Measurements from ENCODE around the gene RNPC3. TPM values are rescaled to one million over a fixed set of nuclear protein-coding genes. Genes with fewer than 3 reads are reported as not detected.

RNPC3 gene
- 10 to 100 TPM; 13.1 to 27.2 (median 22.6) TPM for total RNA-seq
- polyA plus RNA-seq = 1 to 10 TPM; 8.0 to 9.1 TPM
- long read RNA-seq, donor 1, partial matches to known transcripts = 7 of 19 reads
- long read RNA-seq, donor 1, other reads (novel, unspliced or antisense) = 12 of 19 reads
- long read RNA-seq, donor 2, partial matches to known transcripts = 5 of 21 reads
- long read RNA-seq, donor 2, other reads (novel, unspliced or antisense) = 14 of 21 reads
- long read RNA-seq, donor 3, partial matches to known transcripts = 6 of 19 reads
- long read RNA-seq, donor 3, other reads (novel, unspliced or antisense) = 12 of 19 reads

GRCh38 chr1:103525607-103526507 lies at the start of gene RNPC3:
TSS of gene RNPC3 (plus strand) at chr1:103525699. CDS start at chr1:103526071, 372 bp downstream.
- H3K4me3 ChIP-seq = peak within 1 kb of the TSS; percentile 81 to 98 (median 88)
- DNase-seq (peak; percentile 90 to 92), ATAC-seq (peak; percentile 90 to 97 (median 94))
- H3K27me3 ChIP-seq = no peaks in the 10 kb centered on the region
- peaks cover 0 to 41% (median 34%) of the 10 kb centered on the region in 9 donors for H3K4me1 ChIP-seq
- no peak for TF ChIP-seq CTCF (IDR thresholded peaks at IDR 0.05)
- WGBS, 2 donors = 1% methylated on average over 52 of the region's 62 CpGs
- H3K36me3 ChIP-seq = peaks cover 0 to 31% (median 5%) of the 10 kb centered on the region in 9 donors
- intact Hi-C loops (cut with DNase I) = no loop called here
- H3K27ac ChIP-seq = peak within 1 kb of the TSS; percentile 84 to 97 (median 95)
- no peaks in the 10 kb centered on the region for H3K9me3 ChIP-seq

GRCh38 chr1:103477101-103477500 lies 48.4 kb upstream of the RNPC3 start:
- no peaks in the 10 kb centered on the region for H3K9me3 ChIP-seq
- ATAC-seq = no peak
- H3K27ac ChIP-seq = no peak overlapping the region
- H3K27me3 ChIP-seq = no peaks in the 10 kb centered on the region
- H3K4me1 ChIP-seq = no peaks in the 10 kb centered on the region
- H3K36me3 ChIP-seq = no peaks in the 10 kb centered on the region
- TF ChIP-seq CTCF (IDR thresholded peaks at IDR 0.05) = no peak
- no peak for DNase-seq
- intact Hi-C loops (cut with DNase I) = no loop called here
- no peak overlapping the region for H3K4me3 ChIP-seq

GRCh38 chr1:103489935-103490334 lies 35.6 kb upstream of the RNPC3 start:
- Histone ChIP-seq H3K9me3 (peaks cover 0 to 10% (median 0%) of the 10 kb centered on the region in 11 donors), H3K4me3 (no peak overlapping the region), H3K27me3 (no peaks in the 10 kb centered on the region), H3K27ac (no peak overlapping the region), H3K36me3 (no peaks in the 10 kb centered on the region), H3K4me1 (no peaks in the 10 kb centered on the region)
- TF ChIP-seq CTCF (IDR thresholded peaks at IDR 0.05) = no peak
- ATAC-seq = no peak
- intact Hi-C loops (cut with DNase I) = no loop called here
- DNase-seq = no peak

- no peak for TF ChIP-seq CTCF (IDR thresholded peaks at IDR 0.05)
- Histone ChIP-seq H3K36me3 (no peaks in the 10 kb centered on the region), H3K4me1 (no peaks in the 10 kb centered on the region), H3K27ac (no peak overlapping the region), H3K27me3 (no peaks in the 10 kb centered on the region), H3K9me3 (no peaks in the 10 kb centered on the region), H3K4me3 (no peak overlapping the region)
- intact Hi-C loops (cut with DNase I) = no loop called here
- 90 to 92% methylated on average over 1 of the region's 1 CpG for WGBS, 2 donors
- DNase-seq (no peak), ATAC-seq (no peak)
Observed at GRCh38 chr1:103492003-103492625, 33.4 kb upstream of the RNPC3 start.

Measured in heart right ventricle (tissue), 16 donors.